CD4-positive, alpha-beta T cell (primary cell): Measurements from ENCODE around the gene REV3L. TPM values are rescaled to one million over a fixed set of nuclear protein-coding genes. Genes with fewer than 3 reads are reported as not detected.
"Not testable (repeated sequence)": the region's sequence is repeated elsewhere in the genome, so short reads cannot be mapped to it uniquely, and the experiment has no call there.

Experiments used
- ATAC-seq: fragments of 200-7000 bp; cut with Tn5 transposase; one replicate; pipeline ENCODE4 v1.10.0; 2022; ENCODE audit warnings: mild to moderate bottlenecking; ENCODE audit not compliant: poor library complexity
- CTCF ChIA-PET: fragments of 350-600 bp; sonication (Branson Sonifier 250); formaldehyde crosslinking; loops from one replicate; lab custom pipeline; 2021; ENCODE audit warnings: antibody characterized with exemption, inconsistent platforms; lab: Charles Lee
- POLR2A ChIA-PET: fragments of 350-600 bp; sonication (Branson Sonifier 250); formaldehyde crosslinking; loops from one replicate; lab custom pipeline; 2021; ENCODE audit warnings: antibody characterized with exemption, inconsistent platforms; lab: Charles Lee
- DNase-seq, 14 experiments: peaks; one replicate each; pipeline ENCODE4 v3.0.0-alpha.2; 2013 to 2020; ENCODE audit warnings: mixed read lengths in 2 of 14
- H3K27ac ChIP-seq, 2 donors: one replicate each; pipeline versions ENCODE4 v1.5.1 to v1.7.0; 2013; ENCODE audit warnings: low read length in 2 of 2, low read depth in 1 of 2, mild to moderate bottlenecking in 1 of 2
- H3K27me3 ChIP-seq, 2 experiments: 1 replicate in 1 of 2; 2 replicates in 1 of 2; pipeline versions ENCODE4 v1.6.1 to v1.7.0; 2013; ENCODE audit warnings: low read length in 2 of 2, control low read depth in 1 of 2, mild to moderate bottlenecking in 1 of 2, moderate library complexity in 1 of 2; ENCODE audit not compliant: insufficient read depth in 2 of 2, control insufficient read depth in 1 of 2
- H3K36me3 ChIP-seq: one replicate; pipeline ENCODE4 v1.6.1; 2013; ENCODE audit warnings: low read length, control low read depth; ENCODE audit not compliant: insufficient read depth
- H3K4me1 ChIP-seq: one replicate; pipeline ENCODE4 v1.6.1; 2013; ENCODE audit warnings: low read length, control low read depth; ENCODE audit not compliant: insufficient read depth
- H3K4me3 ChIP-seq: one replicate; pipeline ENCODE4 v1.5.1; 2013; ENCODE audit warnings: mild to moderate bottlenecking, low read length, moderate library complexity
- H3K9me3 ChIP-seq, 2 experiments: 1 replicate in 1 of 2; 2 replicates in 1 of 2; pipeline versions ENCODE4 v1.6.1 to v1.7.0; 2013; ENCODE audit warnings: low read length in 2 of 2, mild to moderate bottlenecking in 2 of 2, control low read depth in 1 of 2, moderate library complexity in 1 of 2; ENCODE audit not compliant: control insufficient read depth in 1 of 2, insufficient read depth in 1 of 2
- H3K27ac Mint-ChIP-seq: one replicate; pipeline ENCODE4 v1.8.0; 2020; ENCODE audit warnings: mixed read lengths
- H3K27me3 Mint-ChIP-seq: one replicate; pipeline ENCODE4 v1.8.0; 2021; ENCODE audit warnings: mixed read lengths
- H3K36me3 Mint-ChIP-seq: one replicate; pipeline ENCODE4 v1.8.0; 2021; ENCODE audit warnings: low read depth, mixed read lengths
- H3K4me1 Mint-ChIP-seq: one replicate; pipeline ENCODE4 v1.8.0; 2021; ENCODE audit warnings: low read depth, mixed read lengths
- H3K4me3 Mint-ChIP-seq: one replicate; pipeline ENCODE4 v1.8.0; 2020; ENCODE audit warnings: mild to moderate bottlenecking, mixed read lengths
- H3K9me3 Mint-ChIP-seq: one replicate; pipeline ENCODE4 v1.8.0; 2020; ENCODE audit warnings: mixed read lengths
- intact Hi-C, 2 experiments: fragments of 100-400 bp; cut with DNase I in 1 of 2; cut with micrococcal nuclease in 1 of 2; formaldehyde crosslinking; loops; one replicate each; pipeline versions ENCODE4 v1.15.1 to v1.9.0; 2023 to 2025; cut with DNase I, micrococcal nuclease
- total RNA-seq, 174 experiments: library from RNA in 2 of 174; stranded (reverse) in 2 of 174; gene quantifications; one replicate each; pipeline ENCODE4 v1.2.3 and lab custom pipeline; 2021 to 2026
- TF ChIP-seq, protein P1 (sequence below): fragments of 200-600 bp; IDR thresholded peaks from one replicate; pipeline ENCODE4 v1.8.0; 2022; ENCODE audit warnings: antibody characterized with exemption, mild to moderate bottlenecking

Gene REV3L
- total RNA-seq, 2 experiments from 2014 or later = 17.0 to 20.6 TPM

DNA sequence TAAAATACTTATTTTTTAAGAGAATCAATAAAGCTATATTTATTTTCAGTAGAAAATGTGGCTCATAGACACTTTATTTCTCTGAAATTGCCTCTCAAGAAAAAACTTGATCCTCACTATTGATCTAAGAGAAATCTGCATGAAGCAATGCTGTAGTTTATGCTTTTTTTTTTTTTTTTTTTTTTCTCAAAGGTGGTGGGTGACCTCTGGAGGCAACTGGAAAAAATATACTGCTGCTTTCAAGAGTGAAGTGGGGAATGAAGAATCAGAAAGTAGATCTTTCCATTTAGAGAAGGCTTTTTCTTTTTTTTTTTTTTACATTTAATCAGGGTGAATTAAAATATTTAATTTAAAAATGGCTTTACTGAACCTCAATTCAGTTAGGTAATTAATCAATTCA is 226.4 kb downstream of the REV3L start:
- H3K36me3 Mint-ChIP-seq = peaks cover 4% of the 10 kb centered on the region
- Histone ChIP-seq H3K27ac (no peak overlapping the region), H3K36me3 (no peaks in the 10 kb centered on the region), H3K4me1 (peaks cover 24% of the 10 kb centered on the region), H3K27me3 (no peaks in the 10 kb centered on the region), H3K4me3 (no peak overlapping the region), H3K9me3 (no peaks in the 10 kb centered on the region)
- TF ChIP-seq, protein P1, sequence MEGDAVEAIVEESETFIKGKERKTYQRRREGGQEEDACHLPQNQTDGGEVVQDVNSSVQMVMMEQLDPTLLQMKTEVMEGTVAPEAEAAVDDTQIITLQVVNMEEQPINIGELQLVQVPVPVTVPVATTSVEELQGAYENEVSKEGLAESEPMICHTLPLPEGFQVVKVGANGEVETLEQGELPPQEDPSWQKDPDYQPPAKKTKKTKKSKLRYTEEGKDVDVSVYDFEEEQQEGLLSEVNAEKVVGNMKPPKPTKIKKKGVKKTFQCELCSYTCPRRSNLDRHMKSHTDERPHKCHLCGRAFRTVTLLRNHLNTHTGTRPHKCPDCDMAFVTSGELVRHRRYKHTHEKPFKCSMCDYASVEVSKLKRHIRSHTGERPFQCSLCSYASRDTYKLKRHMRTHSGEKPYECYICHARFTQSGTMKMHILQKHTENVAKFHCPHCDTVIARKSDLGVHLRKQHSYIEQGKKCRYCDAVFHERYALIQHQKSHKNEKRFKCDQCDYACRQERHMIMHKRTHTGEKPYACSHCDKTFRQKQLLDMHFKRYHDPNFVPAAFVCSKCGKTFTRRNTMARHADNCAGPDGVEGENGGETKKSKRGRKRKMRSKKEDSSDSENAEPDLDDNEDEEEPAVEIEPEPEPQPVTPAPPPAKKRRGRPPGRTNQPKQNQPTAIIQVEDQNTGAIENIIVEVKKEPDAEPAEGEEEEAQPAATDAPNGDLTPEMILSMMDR = no peak
- peaks cover 24% of the 10 kb centered on the region for H3K4me1 Mint-ChIP-seq
- DNase-seq (no peak), ATAC-seq (no peak)
- H3K9me3 Mint-ChIP-seq = no peaks in the 10 kb centered on the region
- intact Hi-C loops = loop anchor here (5.0 to 10.0 kb wide), 6 partner anchors 274 to 1569 kb away; partner anchors contain the start of genes CDK19 (in 1 of the 2), RPF2 (in 1 of the 2) and TRAF3IP2 (in 1 of the 2)
- no peaks in the 10 kb centered on the region for H3K27me3 Mint-ChIP-seq
- H3K4me3 Mint-ChIP-seq = no peak overlapping the region
- ChIA-PET POLR2A (no interaction called here), CTCF (interaction anchor here (0.7 kb wide), 4 partner anchors 67 to 919 kb away, joined by 3 to 5 read pairs (median 4); partner anchors contain the start of gene FYN)
- H3K27ac Mint-ChIP-seq = no peak overlapping the region

DNA sequence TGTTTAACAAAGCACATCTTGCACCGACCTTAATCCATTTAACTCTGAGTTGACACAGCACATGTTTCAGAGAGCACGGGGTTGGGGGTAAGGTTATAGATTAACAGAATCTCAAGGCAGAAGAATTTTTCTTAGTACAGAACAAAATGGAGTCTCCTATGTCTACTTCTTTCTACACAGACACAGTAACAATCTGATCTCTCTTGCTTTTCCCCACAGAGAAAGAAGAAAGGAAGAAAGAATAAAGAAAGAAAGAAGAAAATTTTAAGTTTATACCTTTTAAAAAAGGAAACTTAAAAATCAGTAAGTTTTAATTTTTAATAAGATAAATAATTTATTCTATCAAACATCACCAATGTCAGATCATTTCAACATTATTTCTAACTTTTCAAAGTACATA is 227.2 kb downstream of the REV3L start:
- H3K9me3 ChIP-seq, H3K36me3 Mint-ChIP-seq, H3K27ac Mint-ChIP-seq, H3K36me3 ChIP-seq, POLR2A ChIA-PET, DNase-seq, H3K27ac ChIP-seq, ATAC-seq, H3K4me3 ChIP-seq, H3K9me3 Mint-ChIP-seq, H3K27me3 ChIP-seq, H3K27me3 Mint-ChIP-seq, H3K4me3 Mint-ChIP-seq: not testable (repeated sequence)
- peaks cover 20% of the 10 kb centered on the region for H3K4me1 ChIP-seq
- CTCF ChIA-PET = interaction anchor here (0.7 kb wide), 1 partner anchor 920 kb away, joined by 3 read pairs; no protein-coding TSS in a partner anchor
- intact Hi-C loops = loop anchor here (5.0 to 10.0 kb wide), 6 partner anchors 274 to 1569 kb away; partner anchors contain the start of genes CDK19 (in 1 of the 2), RPF2 (in 1 of the 2) and TRAF3IP2 (in 1 of the 2)
- H3K4me1 Mint-ChIP-seq = peaks cover 20% of the 10 kb centered on the region

DNA sequence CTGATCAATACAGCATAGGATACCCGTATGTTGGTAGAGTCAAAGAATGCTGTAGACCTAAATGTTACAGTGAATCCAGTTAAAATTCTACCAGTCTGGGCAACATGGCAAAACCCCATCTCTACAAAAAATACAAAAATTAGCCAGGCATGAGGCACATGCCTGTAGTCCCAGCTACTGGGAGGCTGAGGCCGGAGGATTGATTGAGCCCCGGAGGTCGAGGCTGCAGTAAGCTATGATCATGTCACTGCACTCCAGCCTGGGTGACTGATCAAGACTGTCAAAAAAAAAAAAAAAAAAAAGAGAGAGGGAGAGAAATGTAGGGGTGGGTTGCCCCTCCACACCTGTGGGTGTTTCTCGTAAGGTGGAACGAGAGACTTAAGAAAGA is 228.2 kb downstream of the REV3L start:
- Histone ChIP-seq H3K36me3 (no peaks in the 10 kb centered on the region), H3K27me3 (no peaks in the 10 kb centered on the region), H3K27ac (no peak overlapping the region), H3K4me3 (no peak overlapping the region), H3K9me3 (no peaks in the 10 kb centered on the region), H3K4me1 (peaks cover 9% of the 10 kb centered on the region)
- ATAC-seq (no peak), DNase-seq (no peak)
- H3K27me3 Mint-ChIP-seq = no peaks in the 10 kb centered on the region
- peaks cover 12% of the 10 kb centered on the region for H3K4me1 Mint-ChIP-seq
- H3K9me3 Mint-ChIP-seq = no peaks in the 10 kb centered on the region
- ChIA-PET CTCF (no interaction called here), POLR2A (no interaction called here)
- TF ChIP-seq, protein P1 = no peak
- no peak overlapping the region for H3K4me3 Mint-ChIP-seq
- intact Hi-C loops = loop anchor here (5.0 to 10.0 kb wide), 6 partner anchors 272 to 1567 kb away; partner anchors contain the start of genes CDK19 (in 1 of the 2), RPF2 (in 1 of the 2) and TRAF3IP2 (in 1 of the 2)
- no peak overlapping the region for H3K27ac Mint-ChIP-seq
- peaks cover 4% of the 10 kb centered on the region for H3K36me3 Mint-ChIP-seq
